Panc1 (cell line): ENCODE results near the gene DPH1.

Experiments used
- POLR2AphosphoS5 ChIP-seq: IDR thresholded peaks from 2 replicates; pipeline ENCODE4 v1.6.1; 2012; ENCODE audit warnings: mild to moderate bottlenecking, low read depth, low read length, moderate library complexity
- SIN3A ChIP-seq: IDR thresholded peaks from 2 replicates; pipeline ENCODE4 v1.6.1; 2012; ENCODE audit warnings: low read depth, mild to moderate bottlenecking, low read length, moderate library complexity, borderline replicate concordance; ENCODE audit not compliant: insufficient read depth
- TCF7L2 ChIP-seq: IDR thresholded peaks from 2 replicates; pipeline ENCODE4 v1.6.1; 2011; ENCODE audit warnings: mild to moderate bottlenecking, low read depth, low read length, inconsistent platforms
- TF ChIP-seq, protein P1 (sequence below): fragments of 450-650 bp; IDR thresholded peaks from 2 replicates; pipeline ENCODE4 v1.5.1; 2017; ENCODE audit warnings: mild to moderate bottlenecking
- TF ChIP-seq, protein P2 (sequence below), 2 experiments: IDR thresholded peaks; 2 replicates each; pipeline ENCODE4 v1.6.1; 2011 to 2012; ENCODE audit warnings: low read depth in 2 of 2, control low read depth in 1 of 2, low read length in 1 of 2, mild to moderate bottlenecking in 1 of 2, moderate library complexity in 1 of 2; ENCODE audit not compliant: insufficient read depth in 1 of 2

DNA sequence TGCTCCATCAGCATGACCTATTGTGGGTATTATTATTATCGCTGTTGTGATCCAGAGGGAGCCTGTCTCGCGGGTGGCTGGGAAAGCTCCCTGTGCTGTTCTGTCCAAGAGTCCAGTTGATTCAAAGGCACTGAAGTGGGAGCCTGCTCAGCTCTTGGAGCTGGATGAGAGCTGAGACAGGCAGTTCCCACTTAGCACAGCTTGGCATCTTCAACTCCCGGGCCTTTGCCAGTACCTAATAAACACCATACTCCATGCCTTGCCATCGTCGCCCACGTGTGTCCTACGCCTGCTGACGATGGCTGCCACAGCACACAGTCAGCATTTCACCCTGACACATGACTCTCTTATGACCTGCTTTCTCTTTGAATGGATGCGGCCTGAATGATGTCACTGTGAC, 37.4 kb upstream of the DPH1 start:
- TF ChIP-seq, protein P1, sequence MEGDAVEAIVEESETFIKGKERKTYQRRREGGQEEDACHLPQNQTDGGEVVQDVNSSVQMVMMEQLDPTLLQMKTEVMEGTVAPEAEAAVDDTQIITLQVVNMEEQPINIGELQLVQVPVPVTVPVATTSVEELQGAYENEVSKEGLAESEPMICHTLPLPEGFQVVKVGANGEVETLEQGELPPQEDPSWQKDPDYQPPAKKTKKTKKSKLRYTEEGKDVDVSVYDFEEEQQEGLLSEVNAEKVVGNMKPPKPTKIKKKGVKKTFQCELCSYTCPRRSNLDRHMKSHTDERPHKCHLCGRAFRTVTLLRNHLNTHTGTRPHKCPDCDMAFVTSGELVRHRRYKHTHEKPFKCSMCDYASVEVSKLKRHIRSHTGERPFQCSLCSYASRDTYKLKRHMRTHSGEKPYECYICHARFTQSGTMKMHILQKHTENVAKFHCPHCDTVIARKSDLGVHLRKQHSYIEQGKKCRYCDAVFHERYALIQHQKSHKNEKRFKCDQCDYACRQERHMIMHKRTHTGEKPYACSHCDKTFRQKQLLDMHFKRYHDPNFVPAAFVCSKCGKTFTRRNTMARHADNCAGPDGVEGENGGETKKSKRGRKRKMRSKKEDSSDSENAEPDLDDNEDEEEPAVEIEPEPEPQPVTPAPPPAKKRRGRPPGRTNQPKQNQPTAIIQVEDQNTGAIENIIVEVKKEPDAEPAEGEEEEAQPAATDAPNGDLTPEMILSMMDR, result no peak
- TF ChIP-seq, protein P2, sequence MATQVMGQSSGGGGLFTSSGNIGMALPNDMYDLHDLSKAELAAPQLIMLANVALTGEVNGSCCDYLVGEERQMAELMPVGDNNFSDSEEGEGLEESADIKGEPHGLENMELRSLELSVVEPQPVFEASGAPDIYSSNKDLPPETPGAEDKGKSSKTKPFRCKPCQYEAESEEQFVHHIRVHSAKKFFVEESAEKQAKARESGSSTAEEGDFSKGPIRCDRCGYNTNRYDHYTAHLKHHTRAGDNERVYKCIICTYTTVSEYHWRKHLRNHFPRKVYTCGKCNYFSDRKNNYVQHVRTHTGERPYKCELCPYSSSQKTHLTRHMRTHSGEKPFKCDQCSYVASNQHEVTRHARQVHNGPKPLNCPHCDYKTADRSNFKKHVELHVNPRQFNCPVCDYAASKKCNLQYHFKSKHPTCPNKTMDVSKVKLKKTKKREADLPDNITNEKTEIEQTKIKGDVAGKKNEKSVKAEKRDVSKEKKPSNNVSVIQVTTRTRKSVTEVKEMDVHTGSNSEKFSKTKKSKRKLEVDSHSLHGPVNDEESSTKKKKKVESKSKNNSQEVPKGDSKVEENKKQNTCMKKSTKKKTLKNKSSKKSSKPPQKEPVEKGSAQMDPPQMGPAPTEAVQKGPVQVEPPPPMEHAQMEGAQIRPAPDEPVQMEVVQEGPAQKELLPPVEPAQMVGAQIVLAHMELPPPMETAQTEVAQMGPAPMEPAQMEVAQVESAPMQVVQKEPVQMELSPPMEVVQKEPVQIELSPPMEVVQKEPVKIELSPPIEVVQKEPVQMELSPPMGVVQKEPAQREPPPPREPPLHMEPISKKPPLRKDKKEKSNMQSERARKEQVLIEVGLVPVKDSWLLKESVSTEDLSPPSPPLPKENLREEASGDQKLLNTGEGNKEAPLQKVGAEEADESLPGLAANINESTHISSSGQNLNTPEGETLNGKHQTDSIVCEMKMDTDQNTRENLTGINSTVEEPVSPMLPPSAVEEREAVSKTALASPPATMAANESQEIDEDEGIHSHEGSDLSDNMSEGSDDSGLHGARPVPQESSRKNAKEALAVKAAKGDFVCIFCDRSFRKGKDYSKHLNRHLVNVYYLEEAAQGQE (IDR thresholded peaks at IDR 0.05; ENCODE audit: insufficient read depth in 1 of 2, low read depth in 2 of 2, low read length in 1 of 2), result no peak
- TF ChIP-seq TCF7L2 (no peak), POLR2AphosphoS5 (no peak), SIN3A (no peak)
